ENCODE results near the gene PIWIL1. TPM values are rescaled to one million over a fixed set of nuclear protein-coding genes. Genes with fewer than 3 reads are reported as not detected.

Gene PIWIL1
- total RNA-seq, 1 experiment from 2014 or later: not detected

- no peaks in the 10 kb centered on the region for H3K4me1 ChIP-seq (ENCODE audit: insufficient read depth, low read length)
- Mint-ChIP-seq H3K9me3 (no peaks in the 10 kb centered on the region), H3K4me1 (no peaks in the 10 kb centered on the region), H3K27ac (no peak overlapping the region), H3K27me3 (ENCODE audit: low read depth) (peaks cover 87% of the 10 kb centered on the region), H3K36me3 (ENCODE audit: insufficient read depth in 1 of 3, low read depth in 3 of 3) (no peaks in the 10 kb centered on the region), H3K4me3 (no peak overlapping the region)
- H3K9me3 ChIP-seq (ENCODE audit: control insufficient read depth, low read depth, low read length): no peaks in the 10 kb centered on the region
- H2BK12ac ChIP-seq (ENCODE audit: insufficient read length, low read depth, low read length): no peak overlapping the region
- H4K91ac ChIP-seq (ENCODE audit: insufficient read length, low read depth, low read length): no peak overlapping the region
- no CpG with 5 or more reads among the region's 3 CpGs for WGBS (ENCODE audit: extremely low coverage, insufficient read length, low lambda C conversion rate)
- H3K27me3 ChIP-seq (ENCODE audit: insufficient read depth, low read length): no peaks in the 10 kb centered on the region; the same call in 1 of the 2 replicates
- no peak overlapping the region for H2AFZ ChIP-seq (ENCODE audit: low read length)
- H3K27ac ChIP-seq (ENCODE audit: insufficient read length, low read depth, low read length): no peak overlapping the region
- DNase-seq: no peak
- H3K23ac ChIP-seq (ENCODE audit: insufficient read length, low read depth, low read length): no peak overlapping the region
- no peaks in the 10 kb centered on the region for H3K79me1 ChIP-seq (ENCODE audit: insufficient read depth, low read depth, low read length, poor library complexity, severe bottlenecking)
- no peak overlapping the region for H3K18ac ChIP-seq (ENCODE audit: insufficient read length, low read depth, low read length)
- H3K23me2 ChIP-seq (ENCODE audit: insufficient read length, low read depth, low read length, poor library complexity, severe bottlenecking): no peaks in the 10 kb centered on the region
- H4K8ac ChIP-seq (replicated peaks; ENCODE audit: insufficient read length, low read depth, low read length): no peak overlapping the region
- no peak overlapping the region for H2BK5ac ChIP-seq (ENCODE audit: insufficient read length, low read length)
- H3K14ac ChIP-seq (ENCODE audit: insufficient read depth, low read length): no peak overlapping the region
- no peak overlapping the region for H3T11ph ChIP-seq (ENCODE audit: low read length)
- H2BK15ac ChIP-seq (ENCODE audit: low read depth, low read length): no peak overlapping the region
- H3K9ac ChIP-seq (ENCODE audit: extremely low read depth, insufficient read length, low read length): no peak overlapping the region
- H3K4ac ChIP-seq (ENCODE audit: low read depth, low read length): no peak overlapping the region
- H3K79me2 ChIP-seq (ENCODE audit: insufficient read depth, low read length): no peaks in the 10 kb centered on the region
- no peaks in the 10 kb centered on the region for H4K20me1 ChIP-seq (ENCODE audit: control insufficient read depth, insufficient read depth, insufficient read length)
- H4K5ac ChIP-seq (ENCODE audit: insufficient read length, low read depth, low read length): no peak overlapping the region
- no peak overlapping the region for H2BK120ac ChIP-seq (ENCODE audit: low read depth, low read length, poor library complexity, severe bottlenecking)
- no peak overlapping the region for H2AK5ac ChIP-seq (ENCODE audit: insufficient read length, low read length)
- no peak overlapping the region for H3K4me2 ChIP-seq (ENCODE audit: insufficient read depth, insufficient read length, low read length)
- no peak overlapping the region for H2BK20ac ChIP-seq (ENCODE audit: low read depth, low read length, poor library complexity, severe bottlenecking)
- H3K56ac ChIP-seq (ENCODE audit: insufficient read length, low read depth, low read length): no peak overlapping the region
- TF ChIP-seq CTCF (conservative IDR thresholded peaks at IDR 0.05): no peak
Measured at GRCh38 chr12:130322263-130322662, 15.4 kb upstream of the PIWIL1 start.
